Measurements from ENCODE around the gene CDC14A. TPM values are rescaled to one million over a fixed set of nuclear protein-coding genes. Genes with fewer than 3 reads are reported as not detected.

The CDC14A gene
- total RNA-seq, 1 donor from 2014 or later = 17.8 TPM

- DNase-seq (no peak), ATAC-seq (no peak)
- H3K36me3 ChIP-seq = no peaks in the 10 kb centered on the region
- no peaks in the 10 kb centered on the region for H3K9me3 ChIP-seq
- H3K4me3 ChIP-seq = no peak overlapping the region
- no peaks in the 10 kb centered on the region for H3K27me3 ChIP-seq (ENCODE audit: low read depth)
- TF ChIP-seq CTCF (IDR thresholded peaks at IDR 0.05) = peak; percentile 42
- H3K27ac ChIP-seq = no peak overlapping the region
- H3K4me1 ChIP-seq = peaks cover 10% of the 10 kb centered on the region
- intact Hi-C loops (cut with DNase I) = no loop called here
These were observed 103.3 kb downstream of the CDC14A start for GRCh38 chr1:100455478-100456072.

DNA sequence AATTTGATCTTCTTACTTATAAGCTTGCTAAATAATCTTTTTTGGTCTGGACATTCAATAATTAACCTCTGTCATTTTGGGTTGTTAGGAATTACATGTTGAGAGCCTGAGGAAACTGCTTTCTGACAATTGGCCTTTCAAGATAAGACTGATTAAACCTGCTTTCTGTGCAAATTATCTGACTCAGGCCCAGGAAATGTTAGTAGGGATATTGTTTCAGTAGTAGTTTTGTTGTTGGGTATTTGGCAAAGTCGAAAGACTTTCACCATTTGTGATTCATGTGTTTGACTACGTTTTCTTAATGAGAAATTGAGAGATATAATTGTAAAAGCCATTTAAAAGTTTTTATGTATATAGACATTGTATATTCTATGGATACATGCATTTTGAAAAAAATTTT is 104.6 kb downstream of the CDC14A start:
- intact Hi-C loops (cut with DNase I) = no loop called here
- H3K36me3 ChIP-seq = no peaks in the 10 kb centered on the region
- no peak overlapping the region for H3K27ac ChIP-seq
- TF ChIP-seq CTCF (IDR thresholded peaks at IDR 0.05) = no peak
- no peaks in the 10 kb centered on the region for H3K27me3 ChIP-seq (ENCODE audit: low read depth)
- peaks cover 10% of the 10 kb centered on the region for H3K4me1 ChIP-seq
- no peak for DNase-seq
- ATAC-seq = no peak
- H3K4me3 ChIP-seq = no peak overlapping the region
- no peaks in the 10 kb centered on the region for H3K9me3 ChIP-seq

GRCh38 chr1:100457683-100458082 is 105.4 kb downstream of the CDC14A start:
- H3K27ac ChIP-seq = no peak overlapping the region
- no peaks in the 10 kb centered on the region for H3K9me3 ChIP-seq
- intact Hi-C loops (cut with DNase I) = no loop called here
- no peaks in the 10 kb centered on the region for H3K27me3 ChIP-seq (ENCODE audit: low read depth)
- H3K4me1 ChIP-seq = peaks cover 10% of the 10 kb centered on the region
- ATAC-seq (no peak), DNase-seq (no peak)
- no peak overlapping the region for H3K4me3 ChIP-seq
- no peak for TF ChIP-seq CTCF (IDR thresholded peaks at IDR 0.05)
- H3K36me3 ChIP-seq = no peaks in the 10 kb centered on the region

GRCh38 chr1:100458661-100459357 is 106.5 kb downstream of the CDC14A start:
- no peaks in the 10 kb centered on the region for H3K9me3 ChIP-seq
- H3K27ac ChIP-seq = no peak overlapping the region
- H3K27me3 ChIP-seq (ENCODE audit: low read depth) = no peaks in the 10 kb centered on the region
- no peak for TF ChIP-seq CTCF (IDR thresholded peaks at IDR 0.05)
- H3K4me3 ChIP-seq = no peak overlapping the region
- ATAC-seq = no peak
- DNase-seq = no peak
- H3K36me3 ChIP-seq = no peaks in the 10 kb centered on the region
- intact Hi-C loops (cut with DNase I) = no loop called here
- H3K4me1 ChIP-seq = peaks cover 10% of the 10 kb centered on the region

DNA sequence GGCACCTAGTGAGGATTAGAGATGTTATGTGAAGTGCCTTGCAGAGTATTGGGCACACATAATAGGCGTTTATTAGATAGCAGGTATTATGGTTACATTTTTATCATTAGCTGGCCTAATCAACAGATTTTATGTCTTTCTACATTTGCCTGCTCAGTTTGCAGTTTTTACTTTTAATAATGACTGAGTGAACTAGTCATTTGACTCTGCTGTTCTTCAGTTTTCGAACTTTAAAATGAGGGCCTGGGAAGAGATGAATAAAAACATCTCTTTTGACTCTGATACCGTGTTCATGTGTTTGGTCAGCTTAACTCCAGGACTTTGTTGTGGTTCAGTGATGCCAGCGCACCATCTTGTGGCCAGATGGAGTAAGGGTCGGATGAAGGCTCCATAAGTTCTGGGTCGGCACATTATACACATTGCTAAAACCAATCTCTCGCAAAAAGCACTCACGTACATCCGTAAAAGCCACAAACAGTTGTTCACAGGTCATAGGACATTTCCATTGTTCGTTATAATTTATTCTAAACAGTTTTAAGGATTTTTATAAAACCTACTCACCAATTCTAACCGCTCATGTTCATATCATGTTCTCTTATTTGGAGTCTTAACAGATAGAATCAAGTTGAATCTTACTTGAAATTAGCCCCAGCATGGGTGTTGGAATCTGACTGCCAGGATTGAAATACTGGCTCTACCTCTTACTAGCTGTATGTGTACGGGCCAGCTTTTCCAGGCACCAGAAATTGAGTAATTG is 107.2 kb downstream of the CDC14A start:
- no peaks in the 10 kb centered on the region for H3K27me3 ChIP-seq (ENCODE audit: low read depth)
- intact Hi-C loops (cut with DNase I) = loop anchor here (5.0 kb wide), 1 partner anchor 408 kb away; no protein-coding TSS in a partner anchor
- no peaks in the 10 kb centered on the region for H3K9me3 ChIP-seq
- peak; percentile 69 for DNase-seq
- no peak overlapping the region for H3K4me3 ChIP-seq
- no peaks in the 10 kb centered on the region for H3K36me3 ChIP-seq
- TF ChIP-seq CTCF (IDR thresholded peaks at IDR 0.05) = peak; percentile 91
- peak; percentile 91 to 93 for ATAC-seq
- H3K4me1 ChIP-seq = peaks cover 15% of the 10 kb centered on the region
- no peak overlapping the region for H3K27ac ChIP-seq

Data from lower lobe of right lung (tissue), 2 donors.